Progenitor cell of endocrine pancreas (in vitro differentiated cells): ENCODE results near the gene MTR. TPM values are rescaled to one million over a fixed set of nuclear protein-coding genes. Genes with fewer than 3 reads are reported as not detected.

ENCODE experiments used
- DNase-seq: peaks from one replicate; pipeline ENCODE4 v3.0.0; 2021; ENCODE audit warnings: low spot score; ENCODE audit not compliant: unreplicated experiment
- H3K27ac Mint-ChIP-seq: 2 replicates; pipeline ENCODE4 v1.8.0; 2021; ENCODE audit warnings: mild to moderate bottlenecking, moderate library complexity, mixed read lengths
- H3K27me3 Mint-ChIP-seq: 2 replicates; pipeline ENCODE4 v1.8.0; 2021; ENCODE audit warnings: mixed read lengths
- H3K36me3 Mint-ChIP-seq: 2 replicates; pipeline ENCODE4 v1.8.0; 2022; ENCODE audit warnings: mixed read lengths; ENCODE audit not compliant: insufficient read depth
- H3K4me1 Mint-ChIP-seq: 2 replicates; pipeline ENCODE4 v1.8.0; 2021; ENCODE audit warnings: low read depth, mixed read lengths
- H3K4me3 Mint-ChIP-seq: 2 replicates; pipeline ENCODE4 v1.8.0; 2021; ENCODE audit warnings: low read depth, mild to moderate bottlenecking, moderate library complexity, mixed read lengths
- H3K9me3 Mint-ChIP-seq: 2 replicates; pipeline ENCODE4 v1.8.0; 2021; ENCODE audit warnings: low read depth, mixed read lengths
- CTCF ChIP-seq: fragments of 200-600 bp; sonication (generic); IDR thresholded peaks from one replicate; pipeline ENCODE4 v1.5.0; 2021; ENCODE audit warnings: antibody characterized with exemption, mild to moderate bottlenecking; ENCODE audit not compliant: unreplicated experiment
- total RNA-seq: library from RNA; stranded (reverse); gene quantifications from 2 replicates; pipeline ENCODE4 v1.2.1, GENCODE V29; 2021

The MTR gene
- total RNA-seq, 1 donor from 2014 or later = 29.7 TPM

GRCh38 chr1:236757640-236758039 is 37.5 kb upstream of the MTR start:
- H3K4me3 Mint-ChIP-seq = no peak overlapping the region
- H3K27ac Mint-ChIP-seq = no peak overlapping the region
- no peaks in the 10 kb centered on the region for H3K9me3 Mint-ChIP-seq
- peaks cover 25% of the 10 kb centered on the region for H3K27me3 Mint-ChIP-seq
- DNase-seq = no peak
- no peak for TF ChIP-seq CTCF
- H3K4me1 Mint-ChIP-seq = peaks cover 1% of the 10 kb centered on the region
- H3K36me3 Mint-ChIP-seq = no peaks in the 10 kb centered on the region

- peak; percentile 66 for TF ChIP-seq CTCF
- no peak overlapping the region for H3K4me3 Mint-ChIP-seq
- peaks cover 1% of the 10 kb centered on the region for H3K4me1 Mint-ChIP-seq
- no peaks in the 10 kb centered on the region for H3K9me3 Mint-ChIP-seq
- no peak for DNase-seq
- peaks cover 22% of the 10 kb centered on the region for H3K27me3 Mint-ChIP-seq
- H3K27ac Mint-ChIP-seq = no peak overlapping the region
- no peaks in the 10 kb centered on the region for H3K36me3 Mint-ChIP-seq
These were observed 35.7 kb upstream of the MTR start for GRCh38 chr1:236759252-236759859.

DNA sequence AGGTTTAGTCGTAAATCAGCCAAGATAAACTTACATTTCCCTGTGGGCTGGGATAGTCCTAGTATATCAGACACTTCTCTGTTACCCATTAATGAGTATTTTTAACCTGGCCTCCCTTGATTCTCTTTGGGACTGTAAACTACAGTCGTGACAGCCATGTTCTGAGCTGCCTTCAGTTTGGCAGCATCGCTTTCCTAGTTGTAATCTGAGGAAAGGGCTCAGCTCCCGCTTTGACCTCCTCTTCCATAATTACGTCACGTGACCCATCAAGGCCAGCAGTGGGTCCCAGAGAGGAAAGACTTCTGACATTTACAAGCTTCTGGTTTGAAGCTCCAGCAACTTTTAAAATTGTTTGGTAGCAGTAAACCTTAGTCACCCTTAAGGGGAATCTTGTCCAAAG is 34.6 kb upstream of the MTR start:
- TF ChIP-seq CTCF = no peak
- H3K27ac Mint-ChIP-seq = no peak overlapping the region
- no peaks in the 10 kb centered on the region for H3K36me3 Mint-ChIP-seq
- no peaks in the 10 kb centered on the region for H3K9me3 Mint-ChIP-seq
- no peak overlapping the region for H3K4me3 Mint-ChIP-seq
- no peaks in the 10 kb centered on the region for H3K4me1 Mint-ChIP-seq
- peaks cover 16% of the 10 kb centered on the region for H3K27me3 Mint-ChIP-seq
- no peak for DNase-seq

- Mint-ChIP-seq H3K4me1 (no peaks in the 10 kb centered on the region), H3K9me3 (no peaks in the 10 kb centered on the region), H3K27me3 (peaks cover 19% of the 10 kb centered on the region), H3K27ac (no peak overlapping the region), H3K4me3 (no peak overlapping the region), H3K36me3 (no peaks in the 10 kb centered on the region)
- no peak for TF ChIP-seq CTCF
- DNase-seq = no peak
These were observed 34.1 kb upstream of the MTR start for GRCh38 chr1:236760986-236761385.

GRCh38 chr1:236761397-236762132 is 33.5 kb upstream of the MTR start:
- H3K9me3 Mint-ChIP-seq = no peaks in the 10 kb centered on the region
- no peak for DNase-seq
- H3K4me3 Mint-ChIP-seq = no peak overlapping the region
- H3K27ac Mint-ChIP-seq = no peak overlapping the region
- TF ChIP-seq CTCF = no peak
- H3K27me3 Mint-ChIP-seq = peaks cover 22% of the 10 kb centered on the region
- H3K36me3 Mint-ChIP-seq = no peaks in the 10 kb centered on the region
- H3K4me1 Mint-ChIP-seq = no peaks in the 10 kb centered on the region
